DMS79 (cell line): Measurements from ENCODE around the gene IGF2BP1.
"Not testable (repeated sequence)": the region's sequence is repeated elsewhere in the genome, so short reads cannot be mapped to it uniquely, and the experiment has no call there.

Experiments
- DNase-seq: peaks from one replicate; lab custom pipeline; 2025; lab: John Stamatoyannopoulos, UW

IGF2BP1 gene

GRCh38 chr17:48995974-48996721, 1.0 kb upstream of the IGF2BP1 start:
- no peak for DNase-seq

GRCh38 chr17:48996722-48997102, 473 bp upstream of the IGF2BP1 start:
- DNase-seq, result no peak

GRCh38 chr17:48997827-48998586, 822 bp downstream of the IGF2BP1 start:
- no peak for DNase-seq

- DNase-seq, result no peak
Measured at GRCh38 chr17:48998587-48999440, 1.6 kb downstream of the IGF2BP1 start.

DNA sequence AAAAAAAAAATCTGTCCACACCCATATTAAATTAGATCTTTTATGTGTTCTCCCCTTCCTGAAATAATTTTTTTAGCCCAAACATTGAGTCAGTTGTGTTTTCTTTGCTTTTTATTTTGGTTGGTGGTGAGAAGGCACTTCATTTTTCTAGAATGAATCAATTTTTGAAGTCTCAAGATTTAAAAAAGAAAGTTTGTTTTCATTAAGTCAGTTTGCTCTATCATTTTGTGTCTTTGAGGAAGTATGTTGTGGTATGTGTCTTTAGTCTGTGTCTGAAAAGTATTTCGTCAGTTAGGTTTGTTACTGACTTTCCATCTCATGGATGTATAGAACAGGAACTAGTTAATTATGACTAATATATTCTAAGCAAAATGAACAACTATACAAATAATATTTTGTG, 3.8 kb downstream of the IGF2BP1 start:
- DNase-seq, result no peak

GRCh38 chr17:49001671-49002070, 4.5 kb downstream of the IGF2BP1 start:
- no peak for DNase-seq

DNA sequence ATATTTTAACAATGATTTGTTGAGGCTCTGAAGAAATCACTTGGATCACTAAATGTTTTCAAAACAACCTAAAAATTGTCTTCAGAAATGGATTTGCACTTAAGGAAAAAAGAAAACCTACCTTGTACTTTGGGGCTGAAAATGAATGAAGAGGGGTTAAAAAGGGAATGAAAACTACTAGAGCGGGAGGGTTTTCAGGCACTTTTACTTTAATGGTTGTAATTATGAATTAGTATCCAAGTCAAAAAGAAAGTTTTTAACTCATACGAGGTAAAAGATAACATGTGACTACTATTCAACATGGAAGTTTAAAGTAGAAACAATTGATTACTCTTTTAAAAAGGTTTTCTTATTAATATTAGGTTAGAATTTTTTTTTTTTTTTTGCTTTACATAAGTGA, 5.1 kb downstream of the IGF2BP1 start:
- no peak for DNase-seq

- DNase-seq, result no peak
Measured at GRCh38 chr17:49002766-49003165, 5.6 kb downstream of the IGF2BP1 start.

GRCh38 chr17:49003557-49004511, 6.6 kb downstream of the IGF2BP1 start:
- no peak for DNase-seq

DNA sequence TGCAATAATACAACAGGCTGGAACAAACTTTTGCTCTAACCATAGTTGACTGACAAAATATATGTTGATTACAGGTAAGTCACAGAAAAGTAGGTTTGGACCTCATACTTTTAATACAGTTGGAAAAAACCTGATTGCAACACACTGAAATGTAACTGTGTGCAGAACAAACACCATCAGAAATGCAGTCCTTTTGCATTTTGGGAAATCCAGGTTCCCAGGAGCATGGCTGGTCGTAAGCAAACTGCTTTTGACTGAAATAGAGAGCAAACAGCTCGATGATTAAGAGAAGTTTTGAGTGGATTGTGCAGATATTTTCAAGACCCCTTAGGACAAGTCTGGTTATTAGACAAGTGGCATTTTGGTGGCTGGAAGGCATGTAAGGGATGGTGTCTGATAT, 8.0 kb downstream of the IGF2BP1 start:
- no peak for DNase-seq

DNA sequence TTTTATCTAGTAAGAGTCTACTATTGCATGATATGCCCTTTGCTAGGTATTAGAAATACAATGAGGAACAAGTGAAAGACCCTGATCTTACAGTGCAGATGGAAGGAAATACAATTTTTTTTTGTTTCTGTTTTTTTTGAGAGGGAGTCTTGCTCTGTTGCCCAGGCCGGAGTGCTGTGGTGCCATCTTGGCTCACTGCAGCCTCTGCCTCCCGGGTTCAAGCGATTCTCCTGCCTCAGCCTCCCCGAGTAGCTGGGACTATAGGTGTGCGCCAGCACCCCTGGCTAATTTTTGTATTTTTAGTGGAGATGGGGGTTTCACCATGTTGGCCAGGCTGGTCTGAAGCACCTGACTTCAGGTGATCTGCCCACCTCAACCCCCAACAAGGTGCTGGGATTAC, 11.7 kb downstream of the IGF2BP1 start:
- not testable (repeated sequence) for DNase-seq

GRCh38 chr17:49012769-49013255, 15.6 kb downstream of the IGF2BP1 start:
- no peak for DNase-seq

DNA sequence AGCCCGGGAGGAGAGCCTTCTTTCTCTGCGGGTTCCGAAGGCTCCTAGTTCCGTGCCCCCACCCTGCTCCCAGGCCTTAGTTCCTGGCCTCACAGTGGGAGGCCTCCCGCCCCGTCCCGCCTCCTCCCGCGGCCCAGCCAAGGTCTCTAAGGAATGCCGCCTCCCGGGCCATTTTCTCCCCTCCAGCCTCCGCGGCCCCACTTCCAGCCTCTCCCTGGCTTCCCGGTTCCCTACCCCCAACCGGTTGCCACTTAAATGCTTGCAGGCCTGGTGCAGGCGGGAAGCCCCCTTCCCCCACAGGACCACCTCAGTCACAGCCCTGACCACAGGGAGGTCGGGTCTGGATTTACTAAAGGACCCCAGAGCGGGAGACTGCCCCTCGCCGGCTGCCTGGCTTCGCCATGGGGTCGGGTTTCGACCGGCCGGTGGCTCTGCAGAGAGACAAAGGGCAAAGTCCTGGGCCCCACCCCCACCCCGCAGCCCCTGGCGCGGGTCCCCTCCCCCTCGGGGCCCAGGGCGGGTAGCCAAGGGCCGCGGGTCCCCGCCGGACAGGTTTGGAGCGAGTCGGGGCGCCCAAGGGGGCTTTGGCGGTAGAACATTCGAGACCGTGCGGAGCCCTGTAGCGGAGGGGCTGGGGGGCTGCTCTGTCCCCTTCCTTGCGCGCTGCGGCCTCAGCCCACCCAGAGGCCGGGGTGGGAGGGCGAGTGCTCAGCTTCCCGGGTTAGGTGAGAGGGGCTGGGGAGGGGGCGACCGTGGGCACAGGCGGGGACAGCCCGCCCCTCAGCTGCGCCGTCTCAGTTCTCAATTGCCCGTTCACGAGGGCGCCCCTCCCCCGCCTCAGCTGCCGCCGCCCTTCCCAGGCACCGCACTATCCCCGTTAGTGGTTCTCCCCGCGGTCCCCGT, 16.4 kb downstream of the IGF2BP1 start:
- peak; percentile 27 for DNase-seq

- DNase-seq, result no peak
Measured at GRCh38 chr17:49015179-49015923, 18.2 kb downstream of the IGF2BP1 start.

DNA sequence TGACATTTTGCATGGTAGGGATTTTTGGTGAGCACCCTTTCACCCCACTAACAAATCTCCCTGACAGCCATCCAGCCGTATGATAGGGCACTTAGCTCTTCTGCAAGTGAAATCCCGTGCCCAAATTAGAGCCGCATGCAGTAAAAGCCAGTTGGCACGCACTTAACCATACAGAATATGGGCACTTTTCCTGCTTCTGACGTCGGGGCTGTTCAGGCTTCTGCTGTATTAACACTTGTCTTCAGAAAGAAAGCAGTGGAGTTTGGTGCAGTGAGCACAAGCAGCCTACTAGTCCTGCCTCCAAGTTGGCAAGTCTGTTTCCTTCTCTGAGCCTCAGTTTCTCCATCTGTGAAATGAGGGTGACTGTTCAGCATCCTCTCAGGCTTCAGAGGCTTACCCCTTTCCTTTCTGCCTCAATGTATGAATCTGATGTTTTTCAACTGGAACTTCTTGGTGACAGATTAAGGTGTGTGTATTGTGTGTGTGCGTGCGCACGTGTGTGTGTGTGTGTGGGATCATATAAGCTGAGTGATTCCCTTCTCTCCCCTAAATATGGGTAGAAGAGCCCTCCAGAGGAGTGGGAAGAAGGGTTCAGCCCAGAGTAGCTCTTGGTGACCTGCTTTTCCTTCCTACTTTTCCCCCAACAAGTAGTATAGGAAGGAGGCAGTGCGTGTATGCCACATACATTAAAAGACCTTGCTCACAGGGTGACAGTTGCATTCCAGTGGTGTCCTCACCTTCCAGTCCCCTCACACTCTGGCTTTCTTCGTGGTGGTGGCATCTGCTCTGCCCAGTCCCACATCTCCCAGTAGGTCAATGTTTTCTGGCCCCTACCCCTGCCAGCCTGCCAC, 19.0 kb downstream of the IGF2BP1 start:
- DNase-seq, result no peak

GRCh38 chr17:49016775-49017463, 19.7 kb downstream of the IGF2BP1 start:
- DNase-seq, result peak; percentile 46

DNA sequence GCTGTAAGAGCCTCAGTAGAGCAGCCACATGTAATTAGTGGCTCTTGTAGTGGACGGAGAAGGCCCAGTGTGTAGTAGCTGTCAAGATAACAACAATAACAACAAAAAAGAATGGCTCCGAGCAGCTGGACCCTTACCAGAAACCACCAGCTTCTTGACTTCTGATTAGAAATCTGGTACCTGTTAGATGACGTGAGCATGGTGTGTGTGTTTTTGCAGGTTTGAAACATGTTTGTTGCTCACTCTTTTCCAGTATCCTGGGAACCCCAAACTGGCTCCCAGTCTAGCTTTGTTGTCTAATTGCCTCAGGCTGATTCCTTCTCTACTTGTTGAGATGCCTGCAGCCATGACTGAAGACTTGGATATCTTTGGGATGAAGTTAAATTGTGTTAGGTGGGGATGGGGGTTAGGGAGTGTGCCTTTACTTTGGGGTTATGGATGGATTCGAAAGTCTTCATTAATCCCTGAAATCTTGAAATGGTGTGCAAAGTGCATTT, 21.0 kb downstream of the IGF2BP1 start:
- no peak for DNase-seq

DNA sequence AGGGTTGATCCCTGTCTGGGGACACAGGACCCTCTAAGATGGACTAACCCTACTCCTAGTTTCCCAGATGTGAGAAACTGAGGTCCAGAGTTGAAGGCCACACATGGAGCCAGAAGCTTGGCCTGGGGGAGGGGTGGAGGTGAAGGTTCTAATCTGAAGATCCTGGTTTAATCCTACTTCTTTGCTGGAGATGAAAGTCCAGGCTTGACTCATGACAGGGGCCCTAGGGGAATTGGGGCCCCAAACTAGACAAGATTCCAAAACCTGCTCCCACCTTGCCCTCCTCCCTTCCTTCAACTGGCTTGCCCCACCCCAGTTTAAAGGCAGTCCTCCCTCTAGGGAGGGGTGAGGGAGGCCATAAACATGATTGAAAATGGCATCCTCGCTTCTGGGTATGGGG, 21.6 kb downstream of the IGF2BP1 start:
- no peak for DNase-seq
